Transverse colon (tissue), 4 donors: ENCODE data around the gene LDHD. TPM values are rescaled to one million over a fixed set of nuclear protein-coding genes. Genes with fewer than 3 reads are reported as not detected.

Experiments
- DNase-seq: peaks from one replicate; pipeline ENCODE4 v3.0.0-alpha.2; 2019
- H3K27ac ChIP-seq, 4 donors: fragments of 200-600 bp; sonication (generic); 2 replicates each; pipeline ENCODE4 v1.5.1; 2016 to 2018; ENCODE audit warnings: inconsistent platforms in 4 of 4
- H3K27me3 ChIP-seq: fragments of 200-600 bp; sonication (generic); 2 replicates; pipeline ENCODE4 v1.5.1; 2017; ENCODE audit warnings: inconsistent platforms
- H3K36me3 ChIP-seq, 4 donors: fragments of 200-600 bp; sonication (generic); 2 replicates each; pipeline ENCODE4 v1.5.1; 2017 to 2019; ENCODE audit warnings: inconsistent platforms in 4 of 4
- H3K4me1 ChIP-seq, 4 donors: fragments of 200-600 bp; sonication (generic); 2 replicates each; pipeline ENCODE4 v1.5.1; 2017 to 2020; ENCODE audit warnings: inconsistent platforms in 4 of 4
- H3K4me3 ChIP-seq, 4 donors: fragments of 200-600 bp; sonication (generic); 1 replicate in 1 of 4; 2 replicates in 3 of 4; pipeline versions ENCODE4 v1.5.1 to v1.6.1; 2017 to 2019; ENCODE audit warnings: inconsistent platforms in 4 of 4
- H3K9me3 ChIP-seq, 2 donors: fragments of 200-600 bp; sonication (generic); 2 replicates each; pipeline ENCODE4 v1.5.1; 2017 to 2019; ENCODE audit warnings: inconsistent platforms in 2 of 2
- EP300 ChIP-seq: sonication (generic); formaldehyde crosslinking; IDR thresholded peaks from one replicate; pipeline ENCODE4 v1.6.1; 2017; ENCODE audit warnings: antibody characterized with exemption, low read depth
- POLR2A ChIP-seq: fragments of 450-650 bp; IDR thresholded peaks from one replicate; pipeline ENCODE4 v1.6.1; 2016; ENCODE audit warnings: antibody characterized with exemption, mild to moderate bottlenecking, moderate library complexity
- POLR2AphosphoS5 ChIP-seq, 3 donors: sonication (generic); formaldehyde crosslinking; IDR thresholded peaks; one replicate each; pipeline ENCODE4 v1.6.1; 2016; ENCODE audit warnings: antibody characterized with exemption in 3 of 3
- whole genome bisulfite sequencing, 2 donors: methylation state at CpG; one replicate each; pipeline ENCODE4 v1.1.5; 2018; ENCODE audit warnings: low coverage in 1 of 2; 5-methylcytosine and 5-hydroxymethylcytosine counted together
- in situ Hi-C, 4 donors: fragments of 200-750 bp; cut with MboI; loops; one replicate each; pipeline versions ENCODE4 v1.15.0 to v1.15.1; 2017; ENCODE audit warnings: low sequenced_read_pairs in 3 of 4, low pct_ligation_motif_present in 1 of 4, low pct_unique_long_range_greater_than_20kb in 1 of 4
- intact Hi-C: fragments of 100-400 bp; cut with DNase I; formaldehyde crosslinking; loops from one replicate; pipeline ENCODE4 v1.15.1; 2023; ENCODE audit warnings: low total_unique reads
- total RNA-seq, 4 donors: library from RNA; depleted of rRNA; stranded (reverse); fragments of >200 nt; gene quantifications; one replicate each; pipeline ENCODE4 v1.1.0, GENCODE V29; 2016
- TF ChIP-seq, protein P1 (sequence below), 5 experiments: fragments of 200-600 bp in 3 of 5; fragments of 450-650 bp in 2 of 5; sonication (generic) in 3 of 5; IDR thresholded peaks; 1 replicate in 2 of 5; 2 replicates in 3 of 5; pipeline ENCODE4 v1.5.1; 2016 to 2017; ENCODE audit warnings: antibody characterized with exemption in 5 of 5, inconsistent platforms in 3 of 5, mild to moderate bottlenecking in 2 of 5, moderate library complexity in 1 of 5

Gene LDHD
- total RNA-seq, 4 donors from 2014 or later, result 38.4 to 198 (median 104) TPM

DNA sequence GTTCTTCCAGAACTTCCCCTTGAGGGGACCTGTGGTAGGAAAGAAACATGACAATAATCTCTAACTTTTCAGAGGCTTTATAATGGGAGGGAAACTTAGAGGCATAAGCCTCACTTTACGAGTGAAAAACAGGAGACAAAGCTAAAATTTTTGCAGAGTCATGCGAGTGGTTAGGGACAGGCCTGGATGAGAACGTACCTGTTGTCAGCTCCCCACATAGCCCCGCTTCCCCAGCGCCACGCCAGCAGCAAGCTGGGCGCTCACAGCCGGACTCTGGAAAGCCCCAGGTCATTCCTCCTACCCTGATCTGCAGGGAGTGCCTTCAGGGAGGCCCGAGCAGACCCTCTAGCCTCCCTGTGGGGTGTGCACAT, 53.6 kb downstream of the LDHD start:
- TF ChIP-seq, protein P1, sequence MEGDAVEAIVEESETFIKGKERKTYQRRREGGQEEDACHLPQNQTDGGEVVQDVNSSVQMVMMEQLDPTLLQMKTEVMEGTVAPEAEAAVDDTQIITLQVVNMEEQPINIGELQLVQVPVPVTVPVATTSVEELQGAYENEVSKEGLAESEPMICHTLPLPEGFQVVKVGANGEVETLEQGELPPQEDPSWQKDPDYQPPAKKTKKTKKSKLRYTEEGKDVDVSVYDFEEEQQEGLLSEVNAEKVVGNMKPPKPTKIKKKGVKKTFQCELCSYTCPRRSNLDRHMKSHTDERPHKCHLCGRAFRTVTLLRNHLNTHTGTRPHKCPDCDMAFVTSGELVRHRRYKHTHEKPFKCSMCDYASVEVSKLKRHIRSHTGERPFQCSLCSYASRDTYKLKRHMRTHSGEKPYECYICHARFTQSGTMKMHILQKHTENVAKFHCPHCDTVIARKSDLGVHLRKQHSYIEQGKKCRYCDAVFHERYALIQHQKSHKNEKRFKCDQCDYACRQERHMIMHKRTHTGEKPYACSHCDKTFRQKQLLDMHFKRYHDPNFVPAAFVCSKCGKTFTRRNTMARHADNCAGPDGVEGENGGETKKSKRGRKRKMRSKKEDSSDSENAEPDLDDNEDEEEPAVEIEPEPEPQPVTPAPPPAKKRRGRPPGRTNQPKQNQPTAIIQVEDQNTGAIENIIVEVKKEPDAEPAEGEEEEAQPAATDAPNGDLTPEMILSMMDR (IDR thresholded peaks at IDR 0.05), result no peak
- TF ChIP-seq POLR2A (no peak), EP300 (no peak), POLR2AphosphoS5 (IDR thresholded peaks at IDR 0.05) (no peak)
- Histone ChIP-seq H3K36me3 (no peaks in the 10 kb centered on the region), H3K4me3 (no peak overlapping the region), H3K27ac (peak overlapping the region; percentile 68 to 95 (median 90)), H3K27me3 (no peaks in the 10 kb centered on the region), H3K4me1 (peaks cover 17 to 72% (median 41%) of the 10 kb centered on the region in 4 donors), H3K9me3 (no peaks in the 10 kb centered on the region)
- intact Hi-C loops (no loop called here), in situ Hi-C loops (no loop called here)
- no peak for DNase-seq
- 76 to 93% methylated on average over 8 to 9 of the region's 9 CpGs for WGBS, 2 donors

DNA sequence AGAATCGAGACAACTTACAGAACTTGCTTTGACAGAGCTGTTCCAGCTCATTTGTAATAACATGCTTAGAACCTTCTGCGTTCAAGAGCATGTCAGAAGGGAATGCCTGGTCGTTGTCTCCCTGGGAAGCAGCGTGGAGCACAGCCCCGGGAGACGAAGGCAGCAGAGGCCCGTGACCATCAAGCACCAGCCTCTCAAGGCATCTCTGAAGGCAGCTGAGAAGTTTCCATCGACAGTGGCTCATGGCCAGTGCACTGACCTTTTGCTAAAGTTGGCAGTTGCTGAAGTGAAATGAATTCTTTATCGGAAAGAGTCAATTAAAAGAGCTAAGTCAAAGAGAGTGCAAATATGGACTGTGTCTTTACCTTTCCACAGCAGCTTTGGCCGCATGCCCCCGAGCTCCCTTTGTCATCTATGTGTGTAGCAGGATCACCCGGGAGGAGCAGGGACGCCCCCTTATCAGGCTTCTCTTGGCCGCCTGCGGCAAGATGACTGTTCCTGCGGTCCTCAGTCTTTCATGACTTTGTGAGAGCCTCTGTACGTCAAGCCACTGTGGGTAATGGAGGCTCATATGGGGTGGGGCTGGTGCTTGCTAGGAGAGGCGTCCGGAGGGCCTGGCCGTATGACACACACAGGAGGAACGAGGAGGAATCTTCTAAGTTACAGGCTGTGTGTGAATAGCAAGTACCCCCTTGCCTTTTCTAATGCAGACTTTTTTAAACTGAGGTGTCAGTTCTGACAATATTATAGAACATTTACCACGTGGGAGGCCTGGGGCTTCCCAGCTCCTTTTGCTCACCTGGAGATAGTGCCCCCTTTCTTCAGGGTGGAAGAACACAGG, 54.2 kb downstream of the LDHD start:
- no peaks in the 10 kb centered on the region for H3K27me3 ChIP-seq
- H3K36me3 ChIP-seq, result no peaks in the 10 kb centered on the region
- intact Hi-C loops (no loop called here), in situ Hi-C loops (no loop called here)
- H3K4me1 ChIP-seq, result peaks cover 17 to 72% (median 41%) of the 10 kb centered on the region in 4 donors
- 62 to 81% methylated on average over 5 to 22 of the region's 22 CpGs for WGBS, 2 donors
- H3K9me3 ChIP-seq, result no peaks in the 10 kb centered on the region
- H3K4me3 ChIP-seq, result no peak overlapping the region
- TF ChIP-seq POLR2A (no peak), POLR2AphosphoS5 (IDR thresholded peaks at IDR 0.05) (peak; percentile 25 to 43 (median 41)), EP300 (no peak)
- TF ChIP-seq, protein P1 (IDR thresholded peaks at IDR 0.05), result no peak
- peak overlapping the region; percentile 68 to 95 (median 90) for H3K27ac ChIP-seq
- DNase-seq, result no peak

Other genes starting within 250 kb of the LDHD start
- gene WDR59, start 131.7 kb downstream of the LDHD start, total RNA-seq, result 100 to 1,000 TPM in 1 of 4 donors, 10 to 100 TPM in 3; 29.1 to 112 (median 42.6) TPM
- 10 to 100 TPM; 28.5 to 58.4 (median 40.4) TPM for gene ZNRF1, start 117.8 kb downstream of the LDHD start, total RNA-seq
- gene ZFP1, start 31.7 kb upstream of the LDHD start, total RNA-seq, result 10 to 100 TPM in 1 of 4 donors, 1 to 10 TPM in 3; 1.1 to 56.7 (median 6.3) TPM
- not detected for gene CTRB2, start 90.4 kb upstream of the LDHD start, total RNA-seq
- gene CTRB1, start 102.2 kb upstream of the LDHD start, total RNA-seq, result not detected
- 100 to 1,000 TPM; 125 to 201 (median 154) TPM for gene BCAR1, start 134.8 kb upstream of the LDHD start, total RNA-seq